ENCODE results near the gene TXNDC15.

DNA sequence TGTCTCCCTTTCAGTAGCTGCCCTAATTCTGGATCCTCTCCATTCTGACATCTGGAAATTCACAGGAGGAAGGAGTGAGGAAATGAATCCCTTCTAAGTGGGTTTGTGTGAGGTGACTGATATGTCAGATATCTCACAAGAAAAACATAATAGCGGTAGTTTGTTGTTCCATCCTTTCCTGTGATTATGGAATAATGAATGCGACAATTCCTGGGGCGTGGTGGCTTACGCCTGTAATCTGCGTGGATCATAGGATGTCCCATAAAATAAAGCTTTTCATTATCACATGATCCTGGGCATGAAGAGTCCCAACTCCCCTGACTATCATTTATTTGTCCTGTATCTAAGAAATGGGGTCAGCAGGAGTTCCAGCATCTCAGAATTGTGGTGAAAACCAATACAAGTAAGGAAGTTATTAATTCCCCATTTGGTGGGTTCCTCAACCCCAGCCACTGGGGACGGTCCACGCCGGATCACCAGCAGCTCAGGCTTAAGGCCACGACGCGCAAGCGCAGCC lies 28.8 kb upstream of the TXNDC15 start:
- TF ChIP-seq, protein P1, sequence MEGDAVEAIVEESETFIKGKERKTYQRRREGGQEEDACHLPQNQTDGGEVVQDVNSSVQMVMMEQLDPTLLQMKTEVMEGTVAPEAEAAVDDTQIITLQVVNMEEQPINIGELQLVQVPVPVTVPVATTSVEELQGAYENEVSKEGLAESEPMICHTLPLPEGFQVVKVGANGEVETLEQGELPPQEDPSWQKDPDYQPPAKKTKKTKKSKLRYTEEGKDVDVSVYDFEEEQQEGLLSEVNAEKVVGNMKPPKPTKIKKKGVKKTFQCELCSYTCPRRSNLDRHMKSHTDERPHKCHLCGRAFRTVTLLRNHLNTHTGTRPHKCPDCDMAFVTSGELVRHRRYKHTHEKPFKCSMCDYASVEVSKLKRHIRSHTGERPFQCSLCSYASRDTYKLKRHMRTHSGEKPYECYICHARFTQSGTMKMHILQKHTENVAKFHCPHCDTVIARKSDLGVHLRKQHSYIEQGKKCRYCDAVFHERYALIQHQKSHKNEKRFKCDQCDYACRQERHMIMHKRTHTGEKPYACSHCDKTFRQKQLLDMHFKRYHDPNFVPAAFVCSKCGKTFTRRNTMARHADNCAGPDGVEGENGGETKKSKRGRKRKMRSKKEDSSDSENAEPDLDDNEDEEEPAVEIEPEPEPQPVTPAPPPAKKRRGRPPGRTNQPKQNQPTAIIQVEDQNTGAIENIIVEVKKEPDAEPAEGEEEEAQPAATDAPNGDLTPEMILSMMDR (IDR thresholded peaks at IDR 0.05), result no peak
- TF ChIP-seq EP300 (IDR thresholded peaks at IDR 0.05; ENCODE audit: low read depth), result no peak
